Panc1 (cell line): ENCODE results near the gene CDH6. TPM values are rescaled to one million over a fixed set of nuclear protein-coding genes. Genes with fewer than 3 reads are reported as not detected.

Source experiments
- ATAC-seq: fragments of 200-7000 bp; cut with Tn5 transposase; 2 replicates; pipeline ENCODE4 v1.9.1; 2020; ENCODE audit warnings: mild to moderate bottlenecking, moderate library complexity
- BruUV-seq: library from RNA; stranded (reverse); fragments of 400-500 nt; replicated peaks from 2 replicates; lab custom pipeline; 2021; lab: Mats Ljungman, UMichigan
- CTCF ChIA-PET: fragments of 300-600 bp; sonication (Branson Sonifier 250); formaldehyde crosslinking; loops from one replicate; lab custom pipeline; 2022; ENCODE audit warnings: antibody characterized with exemption; lab: Charles Lee
- POLR2A ChIA-PET: fragments of 300-600 bp; sonication (Branson Sonifier 250); formaldehyde crosslinking; loops from one replicate; lab custom pipeline; 2022; ENCODE audit warnings: antibody characterized with exemption; lab: Charles Lee
- DNase-seq: peaks from one replicate; pipeline ENCODE4 v3.0.0-alpha.2; 2010; ENCODE audit warnings: low read depth, low spot score
- H3K27ac ChIP-seq: 2 replicates; pipeline ENCODE4 v1.5.1; 2011; ENCODE audit warnings: mild to moderate bottlenecking, low read length, inconsistent platforms
- H3K27me3 ChIP-seq: fragments of 200-500 bp; sonication (Bioruptor generic); 2 replicates; pipeline ENCODE4 v1.6.0; 2014; ENCODE audit warnings: low read length, inconsistent platforms; ENCODE audit not compliant: control insufficient read depth, insufficient read depth
- H3K36me3 ChIP-seq: fragments of 200-500 bp; sonication (Bioruptor generic); 2 replicates; pipeline ENCODE4 v1.5.1; 2014; ENCODE audit warnings: inconsistent platforms, mild to moderate bottlenecking, low read length, moderate library complexity; ENCODE audit not compliant: control insufficient read depth, insufficient read depth
- H3K4me1 ChIP-seq: 2 replicates; pipeline ENCODE4 v1.5.1; 2011; ENCODE audit warnings: inconsistent platforms, mild to moderate bottlenecking, low read length, moderate library complexity; ENCODE audit not compliant: control insufficient read depth, insufficient read depth
- H3K4me3 ChIP-seq, 2 experiments: 2 replicates each; pipeline ENCODE4 v1.5.1; 2011 to 2012; ENCODE audit warnings: low read depth in 2 of 2, low read length in 2 of 2, mild to moderate bottlenecking in 2 of 2, inconsistent platforms in 1 of 2, moderate library complexity in 1 of 2
- H3K9me3 ChIP-seq: fragments of 200-500 bp; sonication (Bioruptor generic); 2 replicates; pipeline ENCODE4 v1.5.1; 2014; ENCODE audit warnings: low read depth, mild to moderate bottlenecking, inconsistent platforms, low read length, moderate library complexity; ENCODE audit not compliant: control insufficient read depth, insufficient read depth
- CTCF ChIP-seq: fragments of 450-650 bp; IDR thresholded peaks from 2 replicates; pipeline ENCODE4 v1.5.1; 2017; ENCODE audit warnings: mild to moderate bottlenecking
- POLR2AphosphoS5 ChIP-seq: IDR thresholded peaks from 2 replicates; pipeline ENCODE4 v1.6.1; 2012; ENCODE audit warnings: mild to moderate bottlenecking, low read depth, low read length, moderate library complexity
- REST ChIP-seq, 2 experiments: IDR thresholded peaks; 2 replicates each; pipeline ENCODE4 v1.6.1; 2011 to 2012; ENCODE audit warnings: low read depth in 2 of 2, control low read depth in 1 of 2, low read length in 1 of 2, mild to moderate bottlenecking in 1 of 2, moderate library complexity in 1 of 2; ENCODE audit not compliant: insufficient read depth in 1 of 2
- SIN3A ChIP-seq: IDR thresholded peaks from 2 replicates; pipeline ENCODE4 v1.6.1; 2012; ENCODE audit warnings: low read depth, mild to moderate bottlenecking, low read length, moderate library complexity, borderline replicate concordance; ENCODE audit not compliant: insufficient read depth
- TCF7L2 ChIP-seq: IDR thresholded peaks from 2 replicates; pipeline ENCODE4 v1.6.1; 2011; ENCODE audit warnings: mild to moderate bottlenecking, low read depth, low read length, inconsistent platforms
- in situ Hi-C: cut with HindIII; loops from 2 replicates; pipeline ENCODE4 v1.10.0; 2016; ENCODE audit warnings: low sequenced_read_pairs, low pct_unique_long_range_greater_than_20kb
- intact Hi-C: fragments of 100-400 bp; cut with micrococcal nuclease; formaldehyde crosslinking; loops from one replicate; pipeline ENCODE4 v1.10.0; 2022; ENCODE audit not compliant: unreplicated experiment
- total RNA-seq: library from RNA; stranded (reverse); gene quantifications from one replicate; pipeline ENCODE4 v1.2.1, GENCODE V29; 2021; ENCODE audit not compliant: unreplicated experiment

Gene CDH6
- total RNA-seq, 1 experiment from 2014 or later = 0.36 TPM

GRCh38 chr5:31372124-31372523 lies 178.6 kb downstream of the CDH6 start:
- BruUV-seq = no TSS peak
- POLR2A ChIA-PET = interaction anchor here (0.5 to 0.6 kb wide), 2 partner anchors 126 to 798 kb away, joined by 3 to 5 read pairs; no protein-coding TSS in a partner anchor
- Histone ChIP-seq H3K4me1 (no peaks in the 10 kb centered on the region), H3K4me3 (no peak overlapping the region), H3K27ac (no peak overlapping the region), H3K36me3 (no peaks in the 10 kb centered on the region), H3K27me3 (peaks cover 2% of the 10 kb centered on the region; the same call in 1 of the 2 replicates), H3K9me3 (no peaks in the 10 kb centered on the region)
- in situ Hi-C loops = no loop called here
- CTCF ChIA-PET = no interaction called here
- intact Hi-C loops = no loop called here
- ATAC-seq = no peak
- TF ChIP-seq SIN3A (no peak), TCF7L2 (no peak), POLR2AphosphoS5 (no peak), REST (IDR thresholded peaks at IDR 0.05; ENCODE audit: insufficient read depth in 1 of 2, low read depth in 2 of 2, low read length in 1 of 2) (no peak), CTCF (no peak)
- DNase-seq = no peak

GRCh38 chr5:31375999-31376720 lies 182.7 kb downstream of the CDH6 start:
- no TSS peak for BruUV-seq

More at GRCh38 chr5:31375999-31376720, 182.7 kb downstream of the CDH6 start:
- POLR2A ChIA-PET = no interaction called here
- no peaks in the 10 kb centered on the region for H3K36me3 ChIP-seq
- H3K4me3 ChIP-seq = no peak overlapping the region
- no peak overlapping the region for H3K27ac ChIP-seq
- intact Hi-C loops (no loop called here), in situ Hi-C loops (no loop called here)
- ATAC-seq (no peak), DNase-seq (no peak)
- CTCF ChIA-PET = no interaction called here
- H3K27me3 ChIP-seq = 0 out of 2 replicates have a peak, but pooled peaks cover 2% of the 10 kb centered on the region
- no peaks in the 10 kb centered on the region for H3K9me3 ChIP-seq
- no peaks in the 10 kb centered on the region for H3K4me1 ChIP-seq
- TF ChIP-seq REST (IDR thresholded peaks at IDR 0.05; ENCODE audit: insufficient read depth in 1 of 2, low read depth in 2 of 2, low read length in 1 of 2) (no peak), POLR2AphosphoS5 (no peak), CTCF (no peak), TCF7L2 (no peak), SIN3A (no peak)
